Measurements from ENCODE around the gene DUSP9. TPM values are rescaled to one million over a fixed set of nuclear protein-coding genes. Genes with fewer than 3 reads are reported as not detected.

DUSP9 gene
- total RNA-seq, 1 donor from 2014 or later: not detected

DNA sequence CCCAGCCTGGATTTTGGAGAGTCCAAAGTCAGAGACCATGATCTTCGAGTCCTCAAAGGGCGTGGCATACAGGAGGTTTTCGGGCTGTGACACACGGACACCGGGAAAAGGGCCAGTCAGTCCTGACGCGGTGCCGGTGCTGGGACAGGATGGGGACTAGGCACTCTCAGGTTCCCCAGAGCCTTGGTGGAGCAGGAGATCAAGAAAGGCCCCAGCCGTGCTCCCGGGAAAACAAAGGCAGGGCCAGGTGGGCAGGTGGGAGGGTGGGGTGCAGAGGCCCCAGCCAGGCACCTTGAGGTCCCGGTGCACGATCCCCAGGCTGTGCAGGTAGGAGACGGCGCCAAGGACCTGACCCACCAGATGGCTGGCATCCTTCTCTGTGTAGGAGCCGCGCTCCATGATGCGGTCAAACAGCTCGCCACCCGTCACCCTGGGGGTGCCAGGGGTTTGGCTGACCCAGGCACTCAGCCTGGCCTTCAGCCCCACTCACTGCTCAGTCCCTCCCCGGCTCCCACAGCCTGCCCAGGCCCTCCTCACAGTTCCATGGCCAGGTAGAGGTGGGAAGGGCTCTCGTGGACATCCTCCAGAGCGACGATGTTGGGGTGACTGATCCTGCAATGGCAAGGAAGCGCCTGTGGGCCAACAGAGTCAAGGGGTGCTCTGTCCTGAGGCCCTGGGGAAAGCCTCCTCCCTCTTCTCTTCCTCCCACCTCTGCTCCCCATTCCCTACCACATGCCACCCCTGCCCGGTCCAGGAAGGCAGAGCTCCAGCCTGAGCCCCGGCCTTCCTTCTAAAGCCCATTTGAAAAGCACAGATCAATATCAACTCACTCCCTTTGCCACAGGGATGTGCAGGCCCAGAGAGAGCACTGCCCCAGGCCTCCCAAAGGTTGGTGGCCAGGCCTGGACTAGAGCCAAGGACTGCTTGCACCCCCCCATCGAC, 24.9 kb downstream of the DUSP9 start:
- Histone ChIP-seq H3K27me3 (ENCODE audit: low read depth) (peaks cover 20% of the 10 kb centered on the region), H3K9me3 (replicated peaks) (no peaks in the 10 kb centered on the region), H3K4me3 (no peak overlapping the region), H3K36me3 (no peaks in the 10 kb centered on the region), H3K27ac (replicated peaks) (no peak overlapping the region), H3K4me1 (no peaks in the 10 kb centered on the region)
- DNase-seq: no peak
- intact Hi-C loops (cut with micrococcal nuclease): no loop called here
- TF ChIP-seq, protein P1, sequence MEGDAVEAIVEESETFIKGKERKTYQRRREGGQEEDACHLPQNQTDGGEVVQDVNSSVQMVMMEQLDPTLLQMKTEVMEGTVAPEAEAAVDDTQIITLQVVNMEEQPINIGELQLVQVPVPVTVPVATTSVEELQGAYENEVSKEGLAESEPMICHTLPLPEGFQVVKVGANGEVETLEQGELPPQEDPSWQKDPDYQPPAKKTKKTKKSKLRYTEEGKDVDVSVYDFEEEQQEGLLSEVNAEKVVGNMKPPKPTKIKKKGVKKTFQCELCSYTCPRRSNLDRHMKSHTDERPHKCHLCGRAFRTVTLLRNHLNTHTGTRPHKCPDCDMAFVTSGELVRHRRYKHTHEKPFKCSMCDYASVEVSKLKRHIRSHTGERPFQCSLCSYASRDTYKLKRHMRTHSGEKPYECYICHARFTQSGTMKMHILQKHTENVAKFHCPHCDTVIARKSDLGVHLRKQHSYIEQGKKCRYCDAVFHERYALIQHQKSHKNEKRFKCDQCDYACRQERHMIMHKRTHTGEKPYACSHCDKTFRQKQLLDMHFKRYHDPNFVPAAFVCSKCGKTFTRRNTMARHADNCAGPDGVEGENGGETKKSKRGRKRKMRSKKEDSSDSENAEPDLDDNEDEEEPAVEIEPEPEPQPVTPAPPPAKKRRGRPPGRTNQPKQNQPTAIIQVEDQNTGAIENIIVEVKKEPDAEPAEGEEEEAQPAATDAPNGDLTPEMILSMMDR (IDR thresholded peaks at IDR 0.05; ENCODE audit: borderline replicate concordance): no peak

DNA sequence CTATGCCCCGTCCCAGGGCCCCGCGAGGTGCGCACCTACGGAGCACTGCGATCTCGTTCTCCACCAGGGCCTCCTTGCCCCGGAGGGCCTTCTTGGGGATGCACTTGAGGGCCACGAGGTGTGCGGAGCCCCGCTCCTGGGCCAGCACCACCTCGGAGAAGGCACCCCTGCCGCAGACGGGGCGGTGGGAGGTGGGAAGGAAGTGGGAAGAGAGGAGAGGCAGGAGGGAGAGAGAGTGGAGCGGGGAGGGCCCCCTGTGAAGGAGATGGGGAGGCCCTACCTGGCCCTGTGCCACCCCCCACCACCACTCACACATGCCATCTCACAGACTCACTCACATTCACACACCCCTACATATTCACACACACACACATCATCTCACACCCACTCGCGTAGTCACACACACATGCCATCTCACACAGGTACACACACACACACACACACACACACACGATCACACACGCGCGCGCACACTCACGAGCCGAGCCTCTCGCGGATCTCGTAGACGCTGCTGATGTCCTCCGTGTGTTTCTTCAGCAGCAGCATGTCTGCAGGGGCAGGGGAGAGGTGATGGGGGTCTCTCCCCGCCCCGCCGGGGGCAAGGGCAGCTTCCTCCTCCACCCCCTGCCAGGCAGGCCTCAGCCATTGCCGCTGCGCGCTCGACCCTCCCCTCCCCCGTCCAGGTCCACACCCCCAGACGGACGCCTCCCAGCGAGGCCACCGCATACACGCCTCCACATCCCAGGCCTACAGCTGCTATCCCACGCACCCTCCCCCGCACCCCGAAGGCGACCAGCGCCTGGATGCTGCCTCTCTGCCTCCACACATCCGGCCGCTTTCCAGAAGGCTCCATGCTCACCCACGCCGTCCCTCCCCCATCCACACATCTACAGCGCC, 25.8 kb downstream of the DUSP9 start:
- peaks cover 20% of the 10 kb centered on the region for H3K27me3 ChIP-seq (ENCODE audit: low read depth)
- H3K4me3 ChIP-seq: peak overlapping the region; percentile 14
- H3K9me3 ChIP-seq (replicated peaks): no peaks in the 10 kb centered on the region
- H3K27ac ChIP-seq (replicated peaks): no peak overlapping the region
- H3K36me3 ChIP-seq: no peaks in the 10 kb centered on the region
- H3K4me1 ChIP-seq: no peaks in the 10 kb centered on the region
- no peak for DNase-seq
- intact Hi-C loops (cut with micrococcal nuclease): no loop called here
- TF ChIP-seq, protein P1 (IDR thresholded peaks at IDR 0.05; ENCODE audit: borderline replicate concordance): no peak

DNA sequence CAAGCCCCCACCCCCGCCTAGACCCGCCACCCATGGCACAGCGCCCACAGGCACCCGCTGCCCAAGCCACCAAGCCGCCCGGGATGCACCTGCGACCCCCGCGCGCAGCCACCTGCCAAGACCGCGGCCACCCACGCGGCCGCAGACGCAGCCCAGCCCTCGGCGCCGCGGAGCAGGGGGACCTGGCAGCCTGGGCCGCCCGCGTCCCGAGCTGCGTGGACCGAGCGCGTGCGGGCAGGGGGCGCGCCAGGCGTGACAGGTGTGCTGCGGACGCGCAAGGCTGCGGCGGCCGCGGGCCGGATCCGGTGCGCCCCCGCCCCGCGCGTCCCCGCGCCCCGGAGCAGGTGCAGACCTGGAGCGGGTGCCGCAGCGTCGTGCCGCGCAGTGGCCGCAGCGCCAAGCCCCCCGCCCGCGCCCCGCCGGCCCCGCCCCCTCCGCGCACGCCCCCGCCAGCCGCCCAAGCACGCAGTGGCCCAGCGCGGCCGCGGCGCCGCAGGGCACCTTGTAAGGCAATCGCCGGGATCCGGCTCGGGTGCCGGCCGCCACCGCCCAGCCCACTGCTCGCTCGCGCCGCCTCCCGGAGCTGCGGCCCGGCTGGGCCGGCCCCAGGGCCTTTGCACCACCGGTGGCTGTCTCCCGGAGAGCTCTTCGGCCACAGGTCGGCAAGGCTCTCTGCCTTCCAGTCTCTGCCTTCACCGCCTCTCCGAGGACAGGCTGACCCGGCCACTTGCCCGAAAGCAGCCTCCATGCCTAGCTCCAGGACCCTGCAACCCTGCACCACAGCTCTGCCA, 26.6 kb downstream of the DUSP9 start, which contains the start of gene PNCK:
TSS of gene PNCK (minus strand) at position 386 of the 791 bp plus-strand sequence. CDS start 737 bp downstream, outside the sequence.
- intact Hi-C loops (cut with micrococcal nuclease): no loop called here
- H3K4me3 ChIP-seq: peak within 1 kb of the TSS; percentile 14
- H3K9me3 ChIP-seq (replicated peaks): no peaks in the 10 kb centered on the region
- peaks cover 20% of the 10 kb centered on the region for H3K27me3 ChIP-seq (ENCODE audit: low read depth)
- no peaks in the 10 kb centered on the region for H3K36me3 ChIP-seq
- no peak for DNase-seq
- TF ChIP-seq, protein P1 (IDR thresholded peaks at IDR 0.05; ENCODE audit: borderline replicate concordance): no peak
- H3K4me1 ChIP-seq: no peaks in the 10 kb centered on the region
- no peak within 1 kb of the TSS for H3K27ac ChIP-seq (replicated peaks)

DNA sequence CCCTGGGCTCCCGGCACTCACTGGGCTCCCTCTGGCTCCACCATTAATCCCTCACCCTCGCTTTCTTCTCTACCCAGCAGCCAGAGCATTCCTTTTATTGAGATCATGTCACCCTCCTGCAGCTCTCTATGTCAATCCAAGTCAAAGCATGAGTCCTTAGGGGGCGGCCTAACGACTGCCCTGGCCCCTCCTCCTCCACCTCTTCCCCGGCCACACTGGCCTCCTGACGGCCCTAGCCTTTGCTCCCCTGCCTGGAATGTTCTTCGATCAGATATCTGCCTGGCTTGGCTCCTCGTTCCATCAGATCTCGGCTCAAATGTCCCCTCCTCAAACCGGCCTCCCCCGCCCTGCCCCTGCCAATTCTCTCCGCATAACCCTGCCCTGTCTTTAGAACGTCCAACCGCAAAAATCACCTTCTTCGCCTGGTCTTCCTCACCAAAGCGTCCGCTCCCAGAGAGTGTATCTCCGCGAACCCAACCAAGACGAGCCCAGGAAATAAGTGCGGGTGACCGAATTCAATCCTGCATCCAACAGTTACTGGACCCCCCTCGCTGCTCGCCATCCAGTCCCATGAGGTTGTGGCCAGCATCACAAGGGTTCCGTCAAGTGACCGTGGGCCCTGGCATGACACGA, 27.3 kb downstream of the DUSP9 start:
- TF ChIP-seq, protein P1 (IDR thresholded peaks at IDR 0.05; ENCODE audit: borderline replicate concordance): no peak
- DNase-seq: no peak
- intact Hi-C loops (cut with micrococcal nuclease): no loop called here
- Histone ChIP-seq H3K9me3 (replicated peaks) (no peaks in the 10 kb centered on the region), H3K4me1 (no peaks in the 10 kb centered on the region), H3K36me3 (no peaks in the 10 kb centered on the region), H3K27ac (replicated peaks) (no peak overlapping the region), H3K27me3 (ENCODE audit: low read depth) (peaks cover 20% of the 10 kb centered on the region), H3K4me3 (no peak overlapping the region)
